ENCODE results near the gene NISCH.
A peak's percentile ranks its signal among the peaks of the same experiment; 100 is the strongest.

Gene NISCH

DNA sequence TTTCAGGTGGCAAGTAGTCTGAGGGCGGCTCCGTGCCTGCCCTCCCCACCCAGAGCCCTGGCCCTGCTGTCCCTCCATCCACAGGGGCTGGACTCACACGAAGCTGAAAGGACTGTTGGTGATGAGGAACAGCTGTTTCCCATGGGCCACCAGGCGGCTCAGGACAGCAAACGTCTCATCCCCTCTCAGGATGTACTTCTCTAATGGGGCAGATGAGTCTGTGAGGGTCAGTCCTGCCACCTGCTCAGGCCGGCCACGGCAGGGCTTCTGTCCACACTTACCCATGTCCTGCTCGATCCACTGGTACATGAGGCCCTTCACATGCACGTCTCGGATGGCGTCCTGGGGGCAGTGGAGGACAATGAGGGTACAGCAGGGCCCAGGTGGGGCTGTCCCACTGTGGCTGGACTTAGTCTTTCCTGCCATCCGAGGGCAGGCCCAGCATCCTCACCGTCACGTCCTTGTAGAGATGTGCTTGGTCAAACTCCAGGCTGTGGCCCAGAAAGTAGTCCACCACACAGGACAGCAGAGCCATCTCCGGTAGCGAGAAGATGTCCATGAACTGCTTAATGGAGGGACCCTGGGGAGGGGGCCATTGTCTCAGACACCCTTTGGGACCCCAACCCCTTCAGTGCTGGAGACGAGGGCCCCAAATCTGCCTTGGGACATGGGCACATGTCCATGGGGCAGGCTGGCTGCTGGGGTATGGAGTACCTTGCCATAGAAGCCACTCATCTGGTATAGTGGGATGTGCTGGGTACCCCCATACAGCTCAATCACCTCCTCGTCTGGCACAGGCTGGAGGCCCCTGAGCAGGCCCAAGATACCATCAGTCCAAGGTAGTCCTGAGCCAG is 72.6 kb downstream of the NISCH start:
- no peak for DNase-seq (ENCODE audit: low spot score)

DNA sequence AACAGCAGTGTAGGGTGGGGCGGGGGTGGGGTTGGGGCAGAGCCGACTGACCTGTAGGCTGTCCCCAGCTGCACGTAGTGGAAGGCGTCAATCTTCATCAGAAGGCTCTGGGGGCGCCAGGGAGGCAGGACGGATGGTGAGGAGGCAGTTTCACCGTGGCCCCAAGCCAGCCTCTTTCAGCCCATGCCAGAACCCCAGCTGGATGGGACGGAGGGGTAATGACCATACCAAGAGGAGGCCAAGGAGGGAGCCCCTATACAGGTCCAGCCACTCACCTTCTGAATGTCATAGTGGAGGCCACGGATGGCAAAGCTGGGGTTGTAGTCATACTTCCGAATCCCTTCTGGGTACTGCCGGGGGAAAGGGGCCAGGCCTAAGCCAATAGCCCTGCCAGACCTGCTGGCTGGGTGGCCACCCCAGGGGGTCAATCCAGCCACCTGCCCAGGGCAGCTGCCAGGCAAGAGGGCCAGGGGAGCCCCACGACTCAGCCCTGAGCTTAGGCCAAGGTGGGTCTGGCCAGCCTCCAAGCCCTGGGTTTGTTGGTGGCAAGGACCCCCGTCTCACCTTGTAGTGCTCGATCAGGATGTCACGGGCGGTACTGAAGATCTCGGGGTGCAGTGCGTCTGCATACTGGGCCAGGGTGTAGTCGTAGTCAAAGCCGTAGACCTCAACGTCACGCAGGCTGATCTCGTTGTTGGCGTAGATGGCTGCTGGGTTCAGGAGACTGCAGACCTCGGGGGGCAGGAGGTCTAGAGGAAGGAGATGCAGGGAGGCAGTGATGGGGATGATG is 73.4 kb downstream of the NISCH start:
- no peak for DNase-seq (ENCODE audit: low spot score)

GRCh38 chr3:52529376-52530333 is 74.3 kb downstream of the NISCH start:
- no peak for DNase-seq (ENCODE audit: low spot score)

DNA sequence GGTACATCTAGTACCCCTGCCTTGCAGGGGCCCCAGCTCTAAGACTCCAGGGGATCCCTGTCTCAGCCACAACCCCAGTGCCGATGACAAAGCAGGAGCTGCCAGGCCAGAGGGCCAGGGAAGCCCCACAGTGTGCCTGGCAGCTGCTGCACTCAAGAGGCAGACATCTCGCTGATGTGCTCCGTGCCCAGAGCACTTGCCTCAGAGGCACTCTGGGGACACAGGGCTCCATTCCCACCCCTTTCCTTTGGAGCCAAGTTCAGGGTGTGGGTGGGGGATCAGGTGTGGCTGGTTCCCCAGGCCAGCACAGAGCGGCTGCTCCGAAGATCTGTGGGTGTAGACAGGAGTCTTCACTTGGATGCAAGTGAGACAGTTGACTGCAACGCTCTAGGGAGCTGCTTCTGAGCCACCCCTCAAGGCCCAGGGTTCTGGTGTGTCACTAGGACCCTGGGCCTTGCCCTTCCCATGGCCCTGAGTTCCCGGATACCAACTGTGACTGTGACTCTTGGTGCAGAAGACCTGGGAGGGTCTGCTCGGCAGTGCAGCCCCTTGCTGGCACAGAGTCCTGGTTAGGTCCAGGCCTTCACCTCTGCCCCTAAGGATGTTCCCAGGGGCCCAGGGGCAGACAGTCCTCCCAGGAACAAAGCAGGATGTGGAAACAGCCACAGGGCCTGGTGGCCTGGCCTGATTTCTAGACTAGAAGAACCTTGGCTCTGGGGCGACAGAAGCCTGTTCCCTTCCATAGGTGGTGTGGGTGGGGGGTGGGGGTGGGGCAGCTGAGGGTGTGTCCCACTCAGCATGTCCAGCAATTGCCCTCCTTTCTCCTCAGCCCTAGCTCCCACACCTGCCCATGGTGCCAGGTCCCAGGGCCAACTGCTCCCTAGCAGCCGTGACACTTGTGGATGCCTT is 75.8 kb downstream of the NISCH start:
- DNase-seq (ENCODE audit: low spot score), result no peak

DNA sequence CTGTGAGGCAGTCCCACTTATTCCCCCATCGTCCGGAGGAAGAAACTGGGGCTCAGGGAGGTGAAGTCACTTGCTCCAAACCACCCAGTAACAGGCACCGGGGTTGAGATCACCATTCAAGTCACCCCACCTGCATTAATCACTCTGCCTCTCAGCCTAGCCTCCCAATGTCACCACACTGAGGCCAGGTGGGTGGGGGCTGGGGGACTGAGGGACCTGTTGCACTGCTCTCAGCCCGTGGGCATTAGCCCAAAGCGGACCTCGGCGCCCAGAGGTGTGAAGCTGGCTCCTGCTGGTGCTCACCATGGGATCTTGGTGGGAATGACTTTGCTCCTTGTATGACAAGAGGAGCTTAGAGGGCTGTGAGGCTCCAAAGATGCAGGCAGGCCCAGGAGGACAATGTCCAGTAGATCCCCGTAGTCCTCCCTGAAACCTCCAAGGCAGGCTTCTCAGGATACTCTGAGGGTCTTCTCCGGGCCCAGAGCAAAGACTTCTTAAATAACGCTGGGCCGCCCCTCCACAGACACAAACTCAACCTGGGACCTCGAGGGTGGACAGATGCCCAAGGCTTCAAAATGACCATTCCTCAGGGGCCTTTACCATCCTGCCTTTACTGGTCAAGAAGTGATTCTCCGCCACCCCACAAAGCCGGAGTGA is 76.6 kb downstream of the NISCH start:
- no peak for DNase-seq (ENCODE audit: low spot score)

- no peak for DNase-seq (ENCODE audit: low spot score)
Observed at GRCh38 chr3:52532517-52532837, 77.1 kb downstream of the NISCH start.

DNA sequence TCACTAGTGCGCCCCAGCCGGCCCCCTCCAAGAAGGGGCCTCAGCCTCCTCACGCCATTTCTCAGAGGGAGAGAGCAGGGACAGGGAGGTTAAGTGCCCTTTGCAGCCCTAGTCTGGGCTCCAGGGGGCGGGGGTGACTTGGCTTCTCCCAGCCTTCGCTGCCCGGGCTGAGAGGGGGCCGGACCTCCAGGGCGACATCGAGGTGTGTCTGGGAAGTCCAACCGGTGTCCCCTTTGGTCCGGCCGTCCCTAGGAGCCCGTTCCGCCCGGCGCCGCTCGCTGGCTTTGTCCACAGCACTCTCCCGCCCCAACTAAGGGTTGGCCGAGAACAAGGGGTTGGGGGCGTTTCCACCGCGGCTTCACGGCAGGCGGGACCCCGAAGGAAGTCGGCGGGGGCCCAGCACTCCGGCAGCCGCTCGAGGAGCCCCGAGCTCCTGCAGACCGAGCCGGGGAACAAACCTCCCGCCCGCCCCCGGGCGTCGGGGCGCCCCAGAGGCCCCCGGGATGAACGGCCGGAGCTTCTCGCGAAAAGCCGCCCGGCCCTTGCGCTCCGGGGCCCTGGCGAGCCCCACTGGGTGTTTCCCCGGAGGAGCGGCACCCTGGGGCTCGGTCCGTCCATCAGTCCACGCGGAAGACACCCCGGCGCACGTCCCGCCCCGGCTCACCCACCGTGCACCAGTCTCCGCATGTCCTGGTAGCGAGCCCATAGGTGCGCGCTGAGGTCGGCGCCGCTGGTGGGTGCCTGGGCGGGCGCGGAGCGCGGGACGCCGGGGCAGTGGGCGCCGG is 77.6 kb downstream of the NISCH start:
- no peak for DNase-seq (ENCODE audit: low spot score)

DNA sequence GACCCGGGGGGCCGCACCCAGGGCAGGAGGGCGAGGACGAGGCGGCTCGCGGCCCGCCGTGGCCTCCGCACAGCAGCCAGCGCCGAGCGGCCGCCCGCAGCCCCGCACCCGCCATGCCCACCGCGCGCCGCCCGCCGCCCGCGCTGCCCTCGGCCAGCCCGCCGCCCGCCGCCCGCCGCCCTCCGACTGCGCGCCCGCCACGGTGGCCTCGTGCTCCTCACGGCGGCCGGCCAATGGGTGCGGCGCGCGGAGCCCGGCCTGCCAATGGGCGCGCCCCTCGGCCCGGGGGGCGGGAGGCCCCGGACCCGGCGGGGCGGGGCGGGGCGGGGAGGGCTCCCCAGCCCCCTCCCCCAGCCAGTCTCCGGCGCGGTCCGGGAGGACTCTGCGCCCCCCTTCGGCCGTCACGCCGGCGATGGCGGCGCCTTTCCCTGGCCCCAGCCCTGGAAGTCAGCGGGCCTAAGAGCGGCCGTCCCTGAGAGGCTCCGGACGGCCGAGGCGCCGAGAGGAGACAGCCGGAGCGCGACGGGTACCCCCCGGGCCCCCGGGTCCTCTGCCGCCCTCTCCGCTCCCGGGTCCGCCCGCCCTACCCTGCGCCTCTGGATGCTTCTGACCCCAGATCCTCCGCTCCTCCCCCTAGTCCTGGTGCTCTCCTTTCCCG is 78.3 kb downstream of the NISCH start, which contains the start of gene NT5DC2:
NT5DC2 (minus strand) TSS at position 235 of the 658 bp plus-strand sequence; CDS start at position 115, 120 bp downstream.
- DNase-seq (ENCODE audit: low spot score), result peak; percentile 53

DNA sequence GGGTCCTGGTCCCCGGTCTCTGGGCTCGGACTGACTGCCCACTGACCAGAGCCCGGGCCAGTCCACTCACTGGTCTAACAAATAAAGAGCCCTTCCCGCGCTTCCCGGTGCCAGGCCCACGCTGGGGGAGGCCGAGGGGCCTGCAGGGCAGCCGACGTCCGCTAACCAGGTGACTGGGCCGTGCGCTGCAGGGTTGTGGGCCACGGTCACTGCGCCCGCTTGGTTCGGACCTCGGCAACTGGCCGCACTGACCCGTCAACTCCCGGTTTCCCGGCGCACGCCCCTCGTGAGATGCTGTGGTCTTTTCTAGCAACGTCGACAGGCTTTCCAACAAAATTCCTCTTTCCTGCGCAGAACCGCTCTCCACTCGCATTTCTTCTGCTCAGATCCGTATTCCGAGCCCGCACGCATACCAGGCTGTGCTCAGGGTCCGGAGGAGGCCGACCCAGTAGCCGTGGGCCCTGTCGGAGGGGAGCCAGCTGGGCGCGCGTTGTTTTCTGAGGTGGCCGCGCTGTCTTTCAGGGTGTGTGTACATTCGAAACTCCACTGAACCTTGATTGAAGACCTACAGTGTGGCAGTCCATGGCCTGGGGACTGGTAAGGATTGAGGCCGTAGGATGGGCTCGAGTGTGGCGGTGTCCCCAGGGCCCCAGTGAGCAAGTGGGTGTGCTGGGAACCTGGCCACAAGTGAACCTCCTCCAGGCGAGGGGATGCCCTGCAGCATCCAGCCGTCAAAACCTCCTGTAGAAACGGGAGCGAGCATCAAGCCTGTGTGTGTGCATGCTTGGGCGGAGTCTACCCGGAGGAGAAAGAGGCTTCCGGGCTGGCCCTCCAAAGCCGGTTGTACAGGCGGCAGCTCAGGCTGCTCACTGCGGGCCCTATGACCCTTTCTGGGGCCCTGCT is 79.1 kb downstream of the NISCH start:
- DNase-seq (ENCODE audit: low spot score), result no peak

DNA sequence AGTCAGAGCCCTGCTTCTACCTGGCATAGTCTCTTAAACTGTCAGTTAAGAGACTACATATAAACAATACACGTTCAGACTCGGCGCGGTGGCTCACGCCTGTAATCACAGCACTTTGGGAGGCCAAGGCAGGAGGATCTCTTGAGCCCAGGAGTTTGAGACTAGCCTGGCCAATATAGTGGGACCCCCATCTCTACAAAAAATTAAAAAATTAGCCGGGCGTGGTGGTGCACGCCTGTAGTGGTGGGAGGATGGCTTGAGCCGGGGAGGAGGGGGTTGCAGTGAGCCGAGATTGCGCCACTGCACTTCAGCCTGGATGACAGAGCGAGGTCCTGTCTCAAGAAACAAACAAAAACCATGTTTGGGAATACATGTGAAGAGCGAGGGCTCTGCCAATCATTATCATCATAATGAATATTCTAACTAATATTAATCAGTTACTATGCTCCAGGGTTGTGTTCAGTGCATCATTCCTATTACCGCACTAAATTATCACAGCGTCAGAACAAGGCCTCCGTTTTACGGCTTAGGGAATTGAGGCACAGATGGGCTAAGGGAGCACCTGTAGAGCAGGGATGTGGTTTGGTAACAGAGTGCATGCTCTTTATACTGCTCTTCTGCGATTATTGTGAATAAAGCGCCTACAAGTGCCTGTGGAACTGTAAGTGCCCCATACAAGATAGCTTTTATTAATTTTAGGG is 80.2 kb downstream of the NISCH start:
- DNase-seq (ENCODE audit: low spot score), result no peak

DNA sequence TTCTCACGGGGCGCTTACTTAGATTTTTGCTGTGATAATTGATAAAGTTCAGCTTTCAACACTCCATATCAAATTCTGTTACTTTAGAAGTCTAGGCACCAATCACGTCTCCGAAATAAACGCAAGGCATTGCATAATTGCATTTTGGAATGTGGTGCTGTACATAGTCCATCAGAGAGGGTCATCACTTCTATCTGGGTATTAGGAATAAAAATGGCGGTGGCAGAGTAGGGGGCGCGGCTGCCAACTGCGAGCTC is 80.6 kb downstream of the NISCH start:
- no peak for DNase-seq (ENCODE audit: low spot score)

- peak; percentile 98 for DNase-seq (ENCODE audit: low spot score)
Observed at GRCh38 chr3:52536369-52537164, 81.2 kb downstream of the NISCH start, which contains the start of gene UQCC5. Gene UQCC5 (plus strand): TSS chr3:52536605. CDS start chr3:52536756, 151 bp downstream.

- DNase-seq (ENCODE audit: low spot score), result no peak
Observed at GRCh38 chr3:52537165-52537620, 81.8 kb downstream of the NISCH start.

- DNase-seq (ENCODE audit: low spot score), result no peak
Observed at GRCh38 chr3:52537726-52538421, 82.5 kb downstream of the NISCH start.

DNA sequence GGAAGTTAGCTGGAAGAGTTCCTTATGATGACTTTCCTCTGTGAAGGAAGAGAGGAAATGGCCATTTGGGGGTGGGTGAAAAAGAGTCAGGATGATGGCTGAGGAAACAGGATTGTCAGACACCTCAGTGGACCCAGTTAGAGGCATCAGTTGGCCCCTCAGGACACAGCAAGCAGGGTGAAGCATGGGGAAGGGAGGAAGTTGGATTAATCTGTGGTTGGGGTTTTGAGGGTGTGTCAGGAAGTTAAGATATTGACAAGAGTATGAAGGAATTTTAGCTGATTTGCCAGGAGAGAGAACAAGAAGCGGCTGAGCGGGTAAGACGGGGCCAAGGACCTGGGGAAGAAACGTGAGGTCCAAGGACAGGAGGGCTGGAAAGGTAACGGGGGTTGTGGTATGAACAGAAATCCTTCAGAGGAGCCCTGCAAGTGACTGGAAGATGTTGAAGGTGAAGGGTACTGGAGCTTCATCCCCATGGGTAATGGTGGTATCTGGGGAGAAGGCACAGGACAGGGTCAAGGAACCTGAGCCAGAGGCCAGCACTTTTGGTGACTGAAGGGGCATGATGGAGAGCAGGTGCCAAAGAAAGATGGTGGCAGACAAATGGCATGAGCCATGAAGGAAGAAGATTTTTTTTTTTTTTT is 83.7 kb downstream of the NISCH start:
- no peak for DNase-seq (ENCODE audit: low spot score)

- no peak for DNase-seq (ENCODE audit: low spot score)
Observed at GRCh38 chr3:52541050-52541449, 85.6 kb downstream of the NISCH start.
